MM.1S (cell line): ENCODE data around the gene ARHGAP8.

ENCODE experiments used
- DNase-seq: peaks from one replicate; pipeline ENCODE4 v3.0.0-alpha.2; 2015
- H2AFZ ChIP-seq: fragments of 300-600 bp; sonication (generic); 2 replicates; pipeline ENCODE4 v1.6.0; 2016; ENCODE audit warnings: antibody characterized with exemption, low read length
- H3F3A ChIP-seq: fragments of 300-600 bp; sonication (generic); 2 replicates; pipeline ENCODE4 v1.6.1; 2016; ENCODE audit warnings: mild to moderate bottlenecking, antibody characterized with exemption, low read length, moderate library complexity, mixed read lengths; ENCODE audit not compliant: insufficient read depth
- H3K27ac ChIP-seq: fragments of 300-600 bp; sonication (generic); 2 replicates; pipeline ENCODE4 v1.5.1; 2016; ENCODE audit warnings: mild to moderate bottlenecking, low read length
- H3K27me3 ChIP-seq: fragments of 300-600 bp; sonication (generic); replicated peaks from 2 replicates; pipeline ENCODE4 v1.6.0; 2016; ENCODE audit warnings: low read length; ENCODE audit not compliant: insufficient read depth
- H3K36me3 ChIP-seq: fragments of 300-600 bp; sonication (generic); replicated peaks from 2 replicates; pipeline ENCODE4 v1.6.1; 2016; ENCODE audit warnings: mild to moderate bottlenecking, low read length, mixed read lengths; ENCODE audit not compliant: insufficient read depth
- H3K4me1 ChIP-seq: fragments of 300-600 bp; sonication (generic); 2 replicates; pipeline ENCODE4 v1.6.1; 2016; ENCODE audit warnings: low read length, mixed read lengths
- H3K4me2 ChIP-seq: fragments of 300-600 bp; sonication (generic); 2 replicates; pipeline ENCODE4 v1.6.0; 2016; ENCODE audit warnings: low read depth, low read length
- H3K4me3 ChIP-seq: fragments of 300-600 bp; sonication (generic); 2 replicates; pipeline ENCODE4 v1.5.1; 2016; ENCODE audit warnings: low read length, mixed read lengths
- H3K79me2 ChIP-seq: fragments of 300-600 bp; sonication (generic); 2 replicates; pipeline ENCODE4 v1.6.1; 2016; ENCODE audit warnings: mixed run types, low read length, mixed read lengths
- H3K9ac ChIP-seq: fragments of 300-600 bp; sonication (generic); 2 replicates; pipeline ENCODE4 v1.6.1; 2016; ENCODE audit warnings: low read length, mixed read lengths
- H3K9me2 ChIP-seq: fragments of 300-600 bp; sonication (generic); replicated peaks from 2 replicates; pipeline ENCODE4 v1.6.1; 2016; ENCODE audit warnings: mild to moderate bottlenecking, low read length, mixed read lengths; ENCODE audit not compliant: insufficient read depth
- H3K9me3 ChIP-seq: fragments of 300-600 bp; sonication (generic); replicated peaks from 2 replicates; pipeline ENCODE4 v1.6.1; 2016; ENCODE audit warnings: mild to moderate bottlenecking, low read length, mixed read lengths; ENCODE audit not compliant: insufficient read depth
- H4K20me1 ChIP-seq: fragments of 300-600 bp; sonication (generic); 2 replicates; pipeline ENCODE4 v1.6.1; 2016; ENCODE audit warnings: mild to moderate bottlenecking, low read length, moderate library complexity, mixed read lengths; ENCODE audit not compliant: insufficient read depth
- CTCF ChIP-seq: fragments of 300-600 bp; sonication (generic); IDR thresholded peaks from 2 replicates; pipeline ENCODE4 v1.5.1; 2016; ENCODE audit warnings: antibody characterized with exemption, low read length, mixed read lengths
- EZH2 ChIP-seq: fragments of 300-600 bp; sonication (generic); optimal IDR thresholded peaks from 2 replicates; pipeline ENCODE3; 2017; ENCODE audit warnings: low read depth, mild to moderate bottlenecking, antibody characterized with exemption, low read length, mixed read lengths
- EZH2phosphoT487 ChIP-seq: fragments of 300-600 bp; sonication (generic); IDR thresholded peaks from 2 replicates; pipeline ENCODE4 v1.6.1; 2018; ENCODE audit warnings: antibody characterized with exemption, low read length

Gene ARHGAP8

GRCh38 chr22:44783091-44783490 lies 30.7 kb downstream of the ARHGAP8 start:
- no peaks in the 10 kb centered on the region for H3K9me2 ChIP-seq
- no peak overlapping the region for H3K9ac ChIP-seq
- H3K4me1 ChIP-seq, result no peaks in the 10 kb centered on the region
- no peak for DNase-seq
- H3K4me2 ChIP-seq, result no peak overlapping the region
- H3K4me3 ChIP-seq, result no peak overlapping the region
- no peaks in the 10 kb centered on the region for H3K9me3 ChIP-seq
- peaks cover 84% of the 10 kb centered on the region for H3K27me3 ChIP-seq
- H2AFZ ChIP-seq, result no peak overlapping the region
- H3K79me2 ChIP-seq, result no peaks in the 10 kb centered on the region
- no peaks in the 10 kb centered on the region for H3F3A ChIP-seq
- no peaks in the 10 kb centered on the region for H4K20me1 ChIP-seq
- TF ChIP-seq EZH2phosphoT487, result no peak
- no peaks in the 10 kb centered on the region for H3K36me3 ChIP-seq
- H3K27ac ChIP-seq, result no peak overlapping the region

GRCh38 chr22:44783581-44783980 lies 31.2 kb downstream of the ARHGAP8 start:
- H3K36me3 ChIP-seq, result no peaks in the 10 kb centered on the region
- TF ChIP-seq EZH2 (no peak), EZH2phosphoT487 (no peak), CTCF (no peak)
- H3K9me3 ChIP-seq, result no peaks in the 10 kb centered on the region
- H3K27ac ChIP-seq, result no peak overlapping the region
- H3K4me1 ChIP-seq, result no peaks in the 10 kb centered on the region
- H3K9ac ChIP-seq, result no peak overlapping the region
- no peak overlapping the region for H3K4me2 ChIP-seq
- DNase-seq, result no peak
- no peaks in the 10 kb centered on the region for H3F3A ChIP-seq
- no peaks in the 10 kb centered on the region for H3K79me2 ChIP-seq
- no peak overlapping the region for H3K4me3 ChIP-seq
- peaks cover 83% of the 10 kb centered on the region for H3K27me3 ChIP-seq
- no peak overlapping the region for H2AFZ ChIP-seq
- no peaks in the 10 kb centered on the region for H3K9me2 ChIP-seq
- no peaks in the 10 kb centered on the region for H4K20me1 ChIP-seq

- Histone ChIP-seq H3K4me2 (no peak overlapping the region), H2AFZ (no peak overlapping the region), H3K4me3 (no peak overlapping the region), H3K9ac (no peak overlapping the region), H3F3A (no peaks in the 10 kb centered on the region), H3K27me3 (peaks cover 86% of the 10 kb centered on the region), H4K20me1 (no peaks in the 10 kb centered on the region), H3K79me2 (no peaks in the 10 kb centered on the region), H3K4me1 (no peaks in the 10 kb centered on the region), H3K9me3 (no peaks in the 10 kb centered on the region), H3K9me2 (no peaks in the 10 kb centered on the region), H3K36me3 (no peaks in the 10 kb centered on the region), H3K27ac (no peak overlapping the region)
- DNase-seq, result no peak
- TF ChIP-seq CTCF (no peak), EZH2phosphoT487 (no peak), EZH2 (no peak)
Observed at GRCh38 chr22:44786136-44786535, 33.8 kb downstream of the ARHGAP8 start.

- no peaks in the 10 kb centered on the region for H3K79me2 ChIP-seq
- H4K20me1 ChIP-seq, result no peaks in the 10 kb centered on the region
- no peak overlapping the region for H3K4me2 ChIP-seq
- no peaks in the 10 kb centered on the region for H3K36me3 ChIP-seq
- H3K4me3 ChIP-seq, result no peak overlapping the region
- no peaks in the 10 kb centered on the region for H3K4me1 ChIP-seq
- H3K9me2 ChIP-seq, result no peaks in the 10 kb centered on the region
- H3F3A ChIP-seq, result no peaks in the 10 kb centered on the region
- no peak overlapping the region for H3K27ac ChIP-seq
- H3K9me3 ChIP-seq, result no peaks in the 10 kb centered on the region
- H3K9ac ChIP-seq, result no peak overlapping the region
- no peak overlapping the region for H2AFZ ChIP-seq
- peaks cover 90% of the 10 kb centered on the region for H3K27me3 ChIP-seq
- no peak for DNase-seq
- no peak for TF ChIP-seq CTCF
- TF ChIP-seq EZH2phosphoT487, result no peak
- no peak for TF ChIP-seq EZH2
Observed at GRCh38 chr22:44786610-44787009, 34.2 kb downstream of the ARHGAP8 start.
